GM19372 (cell line): ENCODE data around the gene CACNA1S.

ENCODE experiments used
- ATAC-seq: cut with Tn5 transposase; IDR thresholded peaks from one replicate; pipeline ENCODE4 v1.9.1; 2021; ENCODE audit warnings: mild to moderate bottlenecking, low read depth, moderate library complexity; ENCODE audit not compliant: unreplicated experiment

CACNA1S gene

DNA sequence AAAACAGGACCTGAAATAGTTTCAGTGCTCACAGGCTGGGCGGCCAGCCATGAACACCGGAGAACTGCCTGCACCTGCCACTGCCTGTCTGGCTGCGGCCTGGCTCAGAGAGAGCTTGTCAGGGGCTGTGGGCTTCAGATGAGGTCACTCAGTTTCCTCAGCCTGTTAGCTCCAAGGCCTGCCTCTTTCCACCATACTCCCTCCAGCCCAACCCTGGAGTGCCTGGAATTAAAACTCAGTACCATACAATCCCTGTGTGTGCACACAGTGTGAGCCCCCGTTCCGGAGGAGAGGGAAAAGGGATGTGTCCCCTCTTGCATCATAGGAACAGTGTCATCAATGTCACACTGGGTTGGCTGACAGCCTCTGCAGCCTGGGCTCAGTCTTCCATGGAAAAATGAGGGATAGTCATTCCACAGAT is 16.2 kb downstream of the CACNA1S start:
- ATAC-seq = no peak

GRCh38 chr1:201095581-201095980 is 16.6 kb downstream of the CACNA1S start:
- ATAC-seq = no peak

DNA sequence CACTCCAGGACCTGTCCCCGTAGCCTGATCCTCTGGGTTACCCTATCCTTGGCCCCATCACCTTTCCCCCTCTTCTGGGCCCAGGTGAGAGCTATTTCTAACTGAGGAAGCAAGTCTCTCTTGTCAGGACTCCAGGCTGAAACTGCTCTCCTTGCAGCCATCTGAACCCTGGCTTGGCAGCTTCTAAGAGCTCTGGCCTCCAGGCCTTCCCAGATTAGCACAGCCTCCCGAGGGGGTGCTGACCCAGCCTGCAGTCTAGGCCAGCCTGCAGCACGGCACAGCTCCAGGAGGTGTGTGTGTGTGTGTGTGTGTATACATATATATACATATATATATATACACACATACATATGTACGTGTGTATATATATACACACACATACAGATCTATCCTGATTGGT is 17.4 kb downstream of the CACNA1S start:
- no peak for ATAC-seq

- no peak for ATAC-seq
Observed at GRCh38 chr1:201093962-201094361, 18.3 kb downstream of the CACNA1S start.

DNA sequence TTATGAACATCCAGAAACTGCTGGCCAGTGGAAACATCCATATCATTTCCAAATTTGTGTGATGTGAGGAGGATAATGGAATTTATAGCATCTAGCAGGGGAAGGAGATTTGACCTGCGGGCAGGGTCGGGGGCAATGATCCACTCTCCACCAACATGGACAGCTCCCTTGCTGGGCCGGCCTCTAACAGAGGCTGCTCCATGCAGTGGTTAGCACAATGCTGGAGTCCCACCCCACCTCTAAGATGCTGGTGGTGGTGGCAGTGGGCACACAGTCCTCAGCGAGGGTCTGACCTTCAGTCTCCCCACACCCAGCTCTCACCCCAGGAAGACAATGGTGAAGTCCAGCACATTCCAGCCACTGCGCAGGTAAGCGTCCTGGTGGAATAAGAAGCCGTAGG is 18.7 kb downstream of the CACNA1S start:
- no peak for ATAC-seq

DNA sequence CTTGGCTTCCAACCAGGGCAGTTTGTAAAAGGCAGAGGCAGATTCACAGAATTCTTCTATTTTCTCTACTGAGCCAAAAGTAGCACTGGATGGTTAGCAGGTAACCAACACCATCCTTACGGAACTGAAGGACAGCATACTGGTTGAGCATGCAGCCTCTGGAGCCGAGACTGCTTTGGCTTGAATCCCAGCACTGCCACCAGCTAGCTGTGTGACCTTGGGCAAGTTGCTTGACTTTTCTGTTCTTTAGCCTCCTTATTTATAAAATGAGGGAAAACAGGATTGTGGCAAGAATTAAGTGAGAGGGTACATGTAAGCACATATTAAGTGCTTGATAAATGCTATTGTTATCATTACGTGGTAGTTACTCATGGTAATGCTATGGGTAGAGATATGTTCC is 19.5 kb downstream of the CACNA1S start:
- ATAC-seq = no peak

DNA sequence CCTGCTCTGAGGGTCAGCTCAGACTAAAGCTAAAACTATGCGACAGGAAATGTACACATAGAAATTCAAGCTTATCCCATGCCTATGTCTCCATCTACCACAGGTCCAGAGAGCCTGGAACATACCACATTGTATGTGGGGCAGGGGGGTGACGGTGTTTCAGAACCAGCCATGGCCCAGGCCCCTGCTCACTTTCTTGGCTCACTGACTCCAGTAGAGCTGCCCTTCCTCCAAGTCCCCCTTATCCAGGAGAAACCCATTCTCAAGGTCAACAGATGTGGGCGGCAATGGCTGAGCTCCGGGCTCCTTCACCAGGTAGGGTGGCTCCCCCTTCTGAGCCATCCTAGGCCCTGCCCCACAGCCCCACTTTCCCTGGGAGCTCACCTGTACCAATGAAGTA is 21.0 kb downstream of the CACNA1S start:
- ATAC-seq = no peak

GRCh38 chr1:201090541-201090940 is 21.7 kb downstream of the CACNA1S start:
- ATAC-seq = no peak

DNA sequence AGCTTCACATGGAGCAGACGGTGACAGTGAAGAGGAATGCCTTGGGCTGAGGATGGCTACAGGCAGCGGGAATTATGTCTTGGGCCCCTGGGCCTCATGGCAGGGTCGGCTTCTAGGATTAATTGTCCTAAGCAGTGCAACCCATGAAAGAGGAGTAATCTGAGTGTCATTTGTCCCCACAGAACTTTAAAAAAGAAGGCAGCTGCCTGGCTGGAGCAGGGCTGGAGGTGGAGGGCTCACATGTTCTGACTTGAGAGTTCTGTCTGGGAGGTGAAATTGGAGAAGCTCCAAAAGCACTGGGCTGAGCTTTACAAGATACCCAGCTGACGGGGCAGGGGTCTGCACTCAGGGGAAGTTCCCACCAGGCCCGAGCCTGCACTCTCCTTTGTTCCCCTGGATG is 22.6 kb downstream of the CACNA1S start:
- no peak for ATAC-seq

DNA sequence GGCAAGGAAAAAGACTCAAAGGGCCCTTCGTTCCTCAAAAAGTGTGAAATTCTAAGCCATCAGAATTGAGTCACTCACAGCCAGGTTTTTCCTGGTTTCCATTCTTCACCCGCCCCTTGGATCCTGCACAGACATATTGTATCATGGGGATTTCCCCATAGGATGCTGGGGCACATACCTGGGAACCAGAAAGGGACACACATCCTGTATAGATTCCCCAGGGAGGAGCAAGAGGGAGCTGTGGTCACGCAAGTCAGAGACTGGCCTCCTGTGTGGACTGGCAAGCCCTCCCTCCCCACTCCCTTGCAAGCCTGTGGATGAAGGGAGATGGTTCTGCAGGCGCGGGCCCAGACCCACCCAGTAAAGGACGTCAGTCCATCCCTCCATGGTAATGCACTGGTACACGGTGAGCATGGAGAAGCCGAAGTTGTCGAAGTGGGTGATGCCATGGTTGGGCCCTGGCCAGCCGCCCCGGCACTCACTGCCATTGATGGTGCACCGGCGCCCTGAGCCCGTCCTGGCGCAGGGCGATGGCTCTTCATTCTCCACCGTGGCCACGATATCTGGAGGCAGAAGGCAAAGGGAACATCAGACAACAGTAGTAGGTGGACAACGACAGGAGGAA is 23.2 kb downstream of the CACNA1S start:
- ATAC-seq = no peak

DNA sequence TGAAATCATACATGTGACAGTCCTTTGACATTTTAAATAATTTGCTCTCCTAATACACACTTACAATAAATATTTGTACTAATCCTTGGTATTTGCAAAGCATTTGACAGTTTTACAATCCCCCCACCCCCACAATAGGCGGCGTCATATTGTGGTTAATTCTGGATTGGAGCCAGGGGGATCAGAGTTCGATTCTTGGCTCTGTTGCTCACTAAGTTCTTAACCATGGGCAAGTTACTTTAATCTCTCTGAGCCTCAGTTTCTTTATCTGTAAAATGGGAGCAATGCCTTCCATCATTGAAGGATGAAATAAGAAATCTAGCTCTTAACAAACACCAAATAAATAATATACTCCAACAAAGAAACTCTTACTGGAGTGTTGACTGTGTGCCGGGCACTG is 23.8 kb downstream of the CACNA1S start:
- ATAC-seq = no peak

DNA sequence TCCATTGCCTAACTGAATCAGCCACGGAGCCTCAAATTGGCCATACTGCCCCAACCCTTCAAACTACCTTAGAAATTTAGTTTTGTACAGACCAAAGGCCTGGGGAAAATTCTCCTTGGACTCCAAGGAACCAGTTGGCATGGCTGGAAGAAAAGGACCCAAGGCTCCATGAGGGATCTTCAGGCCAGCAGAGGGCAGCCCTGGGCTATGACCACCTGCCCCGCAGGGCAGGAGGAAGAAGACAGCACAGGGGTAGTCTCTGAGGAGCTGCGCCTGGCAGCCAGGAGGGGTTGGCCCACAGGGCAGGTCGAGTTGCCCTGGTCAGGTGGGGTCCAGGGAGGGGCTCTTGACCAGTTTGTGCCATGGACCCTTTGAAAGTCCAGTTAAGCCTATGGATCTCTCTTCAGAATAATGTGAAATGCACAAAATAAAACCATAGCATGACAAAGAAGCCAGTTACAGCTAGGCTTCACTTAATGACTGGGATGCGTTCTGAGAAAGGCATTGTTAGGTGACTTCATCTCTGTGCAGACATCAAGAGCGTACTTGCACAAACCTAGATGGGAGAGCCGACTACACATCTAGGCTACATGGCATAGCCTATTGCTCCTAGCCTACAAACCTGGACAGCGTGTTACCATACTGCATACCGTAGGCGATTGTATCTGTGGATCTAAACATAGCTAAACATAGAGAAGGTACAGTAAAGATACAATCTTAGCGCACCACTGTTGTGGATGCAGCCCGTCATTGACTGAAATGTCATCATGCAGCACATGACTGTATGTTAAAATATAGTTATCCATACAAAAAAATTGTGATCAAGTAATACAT is 26.1 kb downstream of the CACNA1S start:
- no peak for ATAC-seq

DNA sequence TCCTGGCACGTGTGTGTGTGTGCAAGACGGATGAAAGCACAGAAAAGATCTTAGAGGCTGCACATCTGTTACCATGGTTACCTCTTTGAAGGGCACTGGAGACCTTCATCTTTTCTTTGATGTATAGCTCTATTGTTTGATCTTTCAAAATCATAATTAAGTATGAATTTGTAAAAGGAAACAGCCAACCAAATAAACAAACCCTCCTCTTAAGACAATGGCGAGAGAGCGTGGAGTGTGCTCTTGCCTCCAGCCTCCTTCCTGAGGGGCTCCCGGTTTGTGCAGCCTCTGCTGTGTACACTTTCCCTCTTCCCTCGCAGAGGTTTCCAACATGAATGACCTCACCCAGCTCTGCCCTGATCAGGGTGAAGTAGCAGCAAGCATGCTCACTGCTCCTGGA is 27.9 kb downstream of the CACNA1S start:
- no peak for ATAC-seq

DNA sequence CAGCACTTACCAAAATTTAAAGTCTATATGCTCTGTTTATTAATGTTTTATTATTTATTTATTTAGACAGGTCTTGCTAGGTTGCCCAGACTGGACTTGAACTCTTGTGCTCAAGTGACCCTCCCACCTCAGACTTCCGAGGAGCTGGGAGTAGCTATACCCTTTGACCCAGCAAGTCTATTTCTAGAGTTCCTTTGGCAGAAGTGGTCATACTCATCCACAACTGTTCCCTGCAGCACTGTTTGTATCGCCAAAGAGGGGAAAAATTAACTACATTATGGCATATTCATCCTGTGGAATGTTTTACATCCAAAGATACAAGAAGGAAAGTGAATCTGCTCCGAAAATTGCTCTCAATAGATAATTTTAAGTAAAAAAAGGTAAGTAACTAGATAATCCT is 28.5 kb downstream of the CACNA1S start:
- ATAC-seq = no peak

GRCh38 chr1:201080135-201080534 is 32.1 kb downstream of the CACNA1S start:
- ATAC-seq = no peak

GRCh38 chr1:201077736-201078135 is 34.5 kb downstream of the CACNA1S start:
- no peak for ATAC-seq

DNA sequence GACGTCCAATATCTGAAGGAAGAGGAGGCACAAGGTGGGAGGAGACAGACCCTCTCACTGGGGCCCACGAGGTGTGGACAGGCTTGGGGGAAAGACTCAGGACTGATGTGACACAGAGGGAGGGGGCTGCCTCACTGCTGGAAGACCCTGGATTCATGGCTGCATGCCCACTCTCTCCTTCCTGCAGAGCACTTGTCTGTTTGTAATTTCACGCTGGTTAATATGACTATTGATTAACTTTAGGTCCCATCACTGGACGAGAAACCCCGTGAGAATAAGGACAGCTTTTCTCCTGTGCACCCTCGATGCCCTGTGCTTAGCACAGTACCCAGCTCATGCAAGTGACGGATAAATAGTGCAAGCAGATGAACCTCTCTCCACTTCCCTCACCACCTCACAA is 35.1 kb downstream of the CACNA1S start:
- no peak for ATAC-seq

DNA sequence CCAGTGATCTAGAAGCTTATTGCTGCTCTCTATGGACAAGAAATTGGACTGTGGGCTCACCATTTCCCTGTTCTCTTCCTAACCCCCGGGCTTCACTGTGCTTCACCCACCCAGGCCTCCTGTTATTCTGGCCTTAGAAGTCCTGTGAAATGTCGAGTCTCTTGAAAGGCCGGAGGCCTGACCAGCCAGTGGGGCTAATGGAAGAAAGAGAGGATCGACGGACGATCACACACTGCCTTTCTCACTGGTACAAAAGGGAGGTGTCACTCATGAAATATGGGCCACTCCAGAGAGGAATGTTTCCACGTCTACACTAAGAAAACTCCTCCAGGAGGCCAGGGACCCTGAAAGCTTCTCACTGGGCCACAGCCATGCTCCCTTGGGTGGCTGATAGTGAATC is 36.1 kb downstream of the CACNA1S start:
- ATAC-seq = no peak

GRCh38 chr1:201074018-201074417 is 38.2 kb downstream of the CACNA1S start:
- no peak for ATAC-seq

- no peak for ATAC-seq
Observed at GRCh38 chr1:201072922-201073321, 39.3 kb downstream of the CACNA1S start.

DNA sequence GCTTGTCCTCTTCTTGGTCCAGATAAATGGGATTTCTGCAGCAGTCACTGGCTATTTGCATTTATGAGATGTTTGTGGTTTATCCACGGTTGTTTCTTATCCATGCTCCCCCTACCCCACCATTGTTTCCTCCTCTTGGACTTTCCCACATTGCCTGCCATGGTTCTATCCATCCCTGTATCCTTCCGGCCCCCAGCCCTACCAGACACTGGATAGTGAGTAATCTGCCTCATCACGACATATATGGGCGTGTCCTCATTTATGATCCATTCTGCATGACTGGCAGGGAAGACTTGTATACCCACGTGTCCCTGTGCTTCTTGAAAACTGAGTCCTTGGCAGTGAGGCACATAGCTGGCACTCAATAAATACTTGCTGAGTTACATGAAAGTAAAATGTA is 40.1 kb downstream of the CACNA1S start:
- no peak for ATAC-seq

DNA sequence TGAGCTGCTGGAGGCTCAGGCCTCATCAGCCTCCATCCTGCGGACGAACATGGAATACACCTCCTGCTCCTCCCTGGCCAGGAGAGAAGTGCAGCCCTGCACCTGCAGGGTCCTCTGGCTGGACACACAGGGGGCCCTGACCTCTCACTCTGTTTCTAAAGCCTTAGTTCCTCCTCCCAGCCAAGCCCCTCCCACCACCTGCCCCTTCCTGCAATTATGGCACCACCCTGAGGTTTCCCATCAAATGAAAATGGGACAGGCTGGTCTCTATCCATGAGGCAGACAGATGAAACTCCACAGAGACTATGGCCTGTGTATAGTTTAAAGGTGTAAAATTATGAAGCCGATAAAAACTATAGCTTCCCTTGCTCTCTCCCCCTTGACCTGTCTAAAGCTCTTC is 42.6 kb downstream of the CACNA1S start:
- ATAC-seq = no peak
